Measurements from ENCODE around the gene MAP6D1.

The MAP6D1 gene

DNA sequence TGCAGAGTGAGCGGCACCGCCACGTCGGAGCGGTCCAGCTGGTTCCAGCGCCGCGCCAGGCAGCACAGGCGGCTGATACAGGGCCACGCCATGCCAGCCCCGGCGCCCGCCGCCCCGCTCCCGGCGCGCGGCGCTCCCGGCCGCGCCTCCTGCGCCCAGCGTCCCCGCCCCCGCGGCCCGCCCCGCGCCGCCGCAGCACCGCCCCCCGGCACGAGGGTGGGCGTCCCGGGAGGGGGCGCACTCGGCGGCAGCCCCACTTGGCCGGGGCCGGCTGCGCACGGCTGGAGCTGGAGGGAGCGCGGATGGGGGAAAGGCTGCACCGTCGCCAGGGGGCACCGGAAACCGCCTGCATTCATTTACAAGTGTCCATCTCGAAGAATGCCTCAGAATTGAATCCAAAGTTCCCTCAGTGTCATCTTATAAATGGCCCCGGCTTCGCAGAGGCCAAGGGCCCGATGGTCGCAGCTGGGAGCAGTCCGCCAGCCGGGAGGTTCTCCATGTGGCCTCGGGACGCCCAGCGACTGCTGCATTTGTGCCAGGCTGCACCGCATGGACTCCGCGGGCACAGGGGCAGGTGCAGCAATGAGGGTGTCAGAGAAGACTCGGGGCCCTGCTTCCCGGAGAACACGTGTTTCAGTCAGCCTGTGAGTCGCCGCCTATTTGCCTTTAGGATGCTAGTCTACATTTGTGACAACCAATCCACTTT is at the start of gene MAP6D1:
Gene MAP6D1, minus strand, starts transcription at position 122 of the 706 bp plus-strand sequence. Its CDS starts 30 bp downstream, at position 92.
- DNase-seq, result no peak

DNA sequence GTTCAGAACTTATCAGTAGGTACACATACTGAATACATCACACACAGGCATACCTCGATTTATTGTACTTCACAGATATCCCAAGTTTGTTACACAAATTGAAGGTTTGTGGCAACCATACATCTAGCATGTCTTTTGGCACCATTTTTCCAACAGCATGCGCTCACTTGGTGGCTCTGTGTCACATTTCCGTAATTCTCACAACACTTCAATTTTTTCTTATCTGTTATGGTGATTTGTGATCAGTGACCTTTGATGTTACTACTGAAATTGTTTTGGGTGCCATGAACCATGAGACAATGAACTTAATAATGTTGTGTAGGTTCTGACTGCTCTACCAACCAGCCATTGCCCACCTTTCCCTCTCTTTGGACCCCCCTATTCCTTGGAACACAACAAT is 48.5 kb upstream of the MAP6D1 start:
- no peak for DNase-seq

- DNase-seq, result no peak
Measured at GRCh38 chr3:183871541-183871940, 46.2 kb upstream of the MAP6D1 start.

DNA sequence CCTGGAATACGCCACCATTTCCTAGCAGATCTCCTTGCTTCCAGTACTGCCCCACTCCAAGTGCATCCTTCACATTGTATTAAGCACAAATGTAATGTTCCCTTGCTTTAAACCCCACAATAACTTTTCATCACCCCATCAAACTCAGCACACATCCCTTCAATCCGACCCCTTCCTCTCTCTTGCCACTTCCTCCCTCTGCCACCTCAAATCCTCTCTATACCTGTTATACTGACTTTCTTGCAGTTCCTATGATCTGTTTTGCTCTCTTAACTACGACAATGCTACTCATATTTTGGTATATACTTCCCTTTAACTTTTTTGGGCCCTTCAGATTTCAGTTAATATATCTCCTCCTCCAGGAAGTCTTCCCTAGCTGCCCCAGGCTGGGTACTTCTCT is 45.2 kb upstream of the MAP6D1 start:
- DNase-seq, result no peak

DNA sequence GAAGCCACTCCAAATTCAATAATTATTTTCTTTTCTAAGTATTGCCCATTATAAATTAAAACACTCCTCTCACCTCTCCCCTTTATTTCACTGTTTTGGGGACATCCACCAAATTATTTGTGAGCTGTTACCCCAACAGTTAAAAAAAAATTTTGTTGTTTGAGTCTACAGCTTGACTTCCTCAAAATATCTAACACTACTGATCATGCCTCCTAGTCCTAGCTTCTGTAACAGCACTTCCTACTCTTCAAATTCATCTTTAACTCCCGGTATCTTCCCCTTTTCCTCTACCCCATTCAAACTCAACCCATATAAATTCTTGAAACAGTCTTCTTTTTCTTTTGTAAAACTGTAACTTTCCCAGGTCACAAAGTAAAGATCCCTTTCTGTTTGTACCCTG is 43.4 kb upstream of the MAP6D1 start:
- DNase-seq, result peak; percentile 73

DNA sequence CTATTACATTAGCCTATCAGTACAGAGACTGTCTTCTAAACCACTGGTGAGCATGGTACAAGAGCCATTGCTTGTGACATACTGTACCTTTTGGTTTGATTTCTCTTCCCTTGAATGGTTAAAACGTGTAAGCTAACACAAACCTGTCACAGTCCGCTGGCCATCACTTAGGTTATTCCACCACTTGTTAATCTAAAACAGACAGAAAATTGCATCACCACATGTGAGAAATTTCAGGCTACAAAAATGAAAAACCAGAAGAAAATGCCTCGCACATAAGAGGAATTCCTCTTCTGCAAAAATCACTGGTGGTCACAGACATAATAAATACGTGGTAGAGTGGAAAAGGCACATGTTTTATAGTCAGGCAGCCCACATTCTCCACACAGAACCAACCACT is 37.2 kb upstream of the MAP6D1 start:
- DNase-seq, result no peak

DNA sequence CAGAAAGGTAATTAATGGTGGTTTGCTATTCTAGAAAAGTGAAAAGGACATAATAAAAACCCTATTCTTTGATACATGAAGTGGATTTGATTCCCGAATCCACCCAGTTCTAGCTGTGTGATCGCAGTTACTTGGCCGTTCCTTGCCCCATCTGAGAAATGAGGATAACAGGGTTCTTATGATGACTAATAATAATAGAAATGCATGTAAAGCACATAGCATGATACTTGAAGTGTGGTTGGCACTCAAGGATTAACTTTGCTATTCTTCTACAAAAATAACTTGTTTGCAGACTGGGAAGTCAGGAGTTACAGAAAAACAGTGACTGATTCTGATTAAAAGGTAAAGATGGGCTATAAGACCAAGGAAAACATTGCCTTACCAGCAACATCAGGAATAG is 32.5 kb upstream of the MAP6D1 start:
- no peak for DNase-seq

DNA sequence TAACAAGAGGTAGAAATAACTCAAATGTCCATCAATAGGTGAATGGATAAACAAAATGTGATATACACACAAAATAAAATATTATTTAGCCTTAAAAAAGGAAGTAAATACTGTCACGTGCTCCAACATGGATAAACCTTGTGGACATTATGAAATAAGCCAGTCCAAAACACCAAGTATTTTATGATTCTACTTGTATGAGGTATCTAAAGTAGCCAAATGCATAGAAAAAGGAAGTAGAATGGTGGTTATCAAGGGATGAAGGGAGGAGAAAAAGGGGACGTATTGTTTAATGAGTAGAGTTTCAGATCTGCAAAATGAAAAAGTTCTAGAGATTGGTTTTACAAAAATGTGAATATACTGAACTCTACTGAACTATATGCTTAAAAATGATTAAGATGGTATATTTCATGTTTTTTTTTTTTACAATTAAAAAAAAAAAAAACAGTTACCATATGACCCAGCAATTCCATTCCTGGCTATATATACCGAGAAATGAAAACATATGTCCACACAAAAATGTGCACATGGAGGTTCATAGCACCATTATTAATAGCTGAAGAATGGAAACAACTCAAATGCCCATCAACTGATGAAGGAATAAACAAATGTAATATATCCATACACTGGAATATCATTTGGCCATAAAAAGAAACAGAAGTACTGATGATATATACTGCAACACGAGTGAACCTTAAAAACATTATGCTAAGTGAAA is 29.1 kb upstream of the MAP6D1 start:
- DNase-seq, result no peak

DNA sequence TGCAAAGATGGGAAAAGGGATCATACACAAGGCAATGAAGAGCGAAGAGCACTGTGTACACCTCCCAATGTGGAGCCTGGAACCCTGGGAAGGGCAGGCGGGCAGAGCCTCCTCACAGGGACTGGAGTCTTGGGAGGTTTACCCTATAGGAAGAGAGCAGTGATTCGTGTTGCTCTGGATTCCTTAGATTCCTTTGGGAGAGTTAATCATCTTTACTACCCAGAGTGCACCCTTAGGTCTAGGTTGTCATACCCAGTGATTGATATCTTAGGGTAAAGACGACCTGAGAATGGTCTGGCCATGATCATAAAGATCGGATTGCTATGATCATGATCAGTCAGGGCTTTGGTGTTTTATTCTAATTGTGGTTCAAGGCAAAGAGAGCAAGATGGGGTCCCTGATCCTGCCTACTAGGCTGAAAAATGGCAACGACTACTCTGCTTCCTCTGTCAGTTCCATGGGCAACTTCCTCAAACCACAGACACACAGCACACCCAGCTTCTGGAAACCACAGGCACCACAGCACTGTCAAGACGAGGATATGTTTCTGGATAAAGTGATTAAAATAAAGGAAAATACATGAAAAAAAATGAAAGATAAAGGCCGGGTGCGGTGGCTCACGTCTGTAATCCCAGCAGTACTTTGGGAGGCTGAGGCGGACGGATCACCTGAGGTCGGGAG is 20.4 kb upstream of the MAP6D1 start:
- DNase-seq, result no peak

DNA sequence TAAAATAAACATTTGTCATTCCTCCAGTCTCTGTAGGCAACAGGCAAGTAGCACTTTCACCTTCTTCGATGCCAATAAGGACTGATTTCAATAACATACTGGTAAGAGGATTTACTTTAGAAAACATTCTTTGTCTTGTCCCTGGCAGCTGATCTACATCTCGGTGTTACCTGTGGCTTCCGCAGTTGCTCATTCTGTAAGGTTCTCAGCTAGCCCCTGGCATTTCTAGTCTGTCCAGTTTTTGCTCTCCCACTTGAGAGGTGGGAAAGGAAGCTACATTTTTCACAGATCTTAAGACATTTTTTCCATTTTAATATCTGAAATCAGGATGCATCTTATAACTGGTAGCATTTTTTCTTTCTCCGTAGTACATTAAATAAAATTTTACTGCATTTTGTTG is 19.7 kb upstream of the MAP6D1 start:
- DNase-seq, result no peak

DNA sequence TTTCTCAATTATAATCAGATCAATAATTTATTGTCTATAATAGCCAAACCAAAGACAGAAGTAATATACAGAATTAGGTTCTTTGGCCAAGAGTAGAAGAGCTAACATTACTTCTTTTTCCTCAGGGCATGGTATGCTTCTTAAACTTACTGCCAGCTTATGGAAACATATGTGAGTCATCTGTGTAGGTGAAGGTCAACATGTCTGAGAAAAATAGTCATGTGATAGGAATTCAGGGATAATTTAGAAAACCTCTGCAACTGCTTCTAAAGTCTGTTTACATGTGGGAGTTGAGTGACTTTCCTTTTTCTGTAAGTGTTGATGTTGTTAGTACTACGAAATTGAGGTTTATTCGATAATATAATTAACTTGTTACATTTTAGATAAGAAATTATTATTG is 19.2 kb upstream of the MAP6D1 start:
- DNase-seq, result no peak

DNA sequence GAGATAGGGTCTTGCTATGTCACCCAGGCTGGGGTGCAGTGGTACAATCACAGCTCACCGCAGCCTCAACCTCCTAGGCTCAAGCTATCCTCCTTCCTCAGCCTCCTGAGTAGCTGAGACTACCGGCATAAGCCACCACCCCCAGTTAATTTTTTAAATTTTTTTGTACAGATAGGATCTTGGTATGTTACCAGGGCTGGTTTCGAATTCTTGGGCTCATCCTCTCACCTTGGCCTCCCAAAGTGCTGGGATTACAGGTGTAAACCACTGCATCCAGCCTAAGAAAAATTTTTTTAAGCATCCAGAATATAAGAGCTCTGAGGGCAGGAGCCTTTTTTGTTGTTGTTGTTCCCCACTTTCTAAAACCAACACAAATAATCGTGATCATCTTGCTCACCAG is 14.4 kb upstream of the MAP6D1 start:
- no peak for DNase-seq

- no peak for DNase-seq
Measured at GRCh38 chr3:183837894-183838293, 12.5 kb upstream of the MAP6D1 start.

GRCh38 chr3:183837390-183837789 is 12.0 kb upstream of the MAP6D1 start:
- DNase-seq, result no peak

DNA sequence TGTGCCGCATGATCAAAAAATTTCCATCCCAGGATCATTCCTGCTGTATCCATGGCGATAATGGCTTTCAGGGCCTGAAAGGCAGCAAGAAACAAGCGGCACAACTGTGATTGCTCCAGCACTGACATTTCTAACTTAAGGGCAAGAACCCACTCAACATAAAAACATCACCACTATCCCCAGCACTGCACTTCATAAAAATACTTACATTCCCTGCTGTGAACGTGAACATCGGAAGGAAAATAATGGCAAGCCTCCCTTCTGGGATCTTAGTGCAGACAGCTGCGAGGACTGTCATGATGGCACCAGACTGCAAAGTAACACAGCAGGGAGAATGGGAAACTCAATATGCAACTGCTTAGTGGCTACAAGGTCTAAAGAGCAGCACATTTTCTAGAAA is 8.1 kb upstream of the MAP6D1 start:
- no peak for DNase-seq

DNA sequence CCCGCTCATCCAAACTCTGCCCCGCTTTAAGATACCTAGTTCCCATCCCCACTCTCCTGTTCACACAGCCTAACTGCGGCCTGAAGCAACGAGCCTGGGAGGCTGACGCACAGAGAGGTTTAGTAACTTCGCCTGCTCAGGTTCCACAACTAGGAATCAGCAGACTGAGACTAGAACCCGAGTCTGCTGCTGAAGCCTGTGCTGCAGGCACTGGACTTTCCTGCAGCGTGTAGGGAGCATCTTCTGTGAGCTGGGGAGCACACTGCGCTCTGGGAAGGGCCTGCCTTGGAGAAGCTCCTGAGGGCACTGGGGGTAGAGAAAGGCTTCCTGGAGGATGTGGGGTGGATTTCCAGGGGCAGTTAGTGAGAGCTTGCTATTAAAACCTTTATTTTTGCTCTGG is 4.8 kb upstream of the MAP6D1 start:
- DNase-seq, result no peak

GRCh38 chr3:183829466-183829865 is 4.1 kb upstream of the MAP6D1 start:
- DNase-seq, result no peak

GRCh38 chr3:183828538-183828870 is 3.1 kb upstream of the MAP6D1 start:
- no peak for DNase-seq

GRCh38 chr3:183827809-183828537 is 2.6 kb upstream of the MAP6D1 start:
- DNase-seq, result no peak

GRCh38 chr3:183826448-183827250 is 1.3 kb upstream of the MAP6D1 start:
- no peak for DNase-seq

DNA sequence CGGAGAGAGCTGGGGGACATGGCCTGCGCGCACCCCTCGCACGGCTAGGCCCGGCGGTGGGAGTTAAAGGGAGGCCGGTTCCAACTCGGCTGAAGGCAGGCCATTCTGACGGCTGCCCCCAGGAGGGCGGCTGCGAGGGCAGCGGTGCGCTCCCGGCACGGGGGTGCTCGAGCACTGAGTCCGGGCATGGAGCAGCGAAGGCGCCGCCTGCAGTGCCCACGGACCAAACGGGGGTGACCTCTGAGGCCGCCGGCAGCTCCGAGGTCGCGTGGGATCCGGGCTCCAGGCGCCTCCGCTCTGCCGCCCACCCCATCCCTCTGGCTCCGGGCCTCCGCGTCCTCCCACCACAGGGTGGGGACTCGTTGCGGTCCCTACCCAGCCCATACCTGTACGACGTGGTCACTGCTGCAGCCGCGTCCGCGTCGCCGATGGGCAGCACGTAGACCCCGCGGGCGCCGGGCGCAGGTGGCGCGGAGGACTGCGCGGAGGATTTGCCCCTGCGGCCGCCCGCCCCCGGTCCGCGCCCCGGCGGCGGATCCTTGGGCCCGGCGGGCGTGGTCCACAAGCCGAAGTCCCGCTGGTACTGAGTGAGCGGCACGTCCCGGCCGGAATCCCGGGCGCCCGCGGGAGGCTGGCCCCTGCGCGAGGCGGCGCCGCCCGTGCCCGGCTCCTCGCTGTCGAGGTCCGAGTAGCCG is 469 bp downstream of the MAP6D1 start:
- DNase-seq, result no peak

- DNase-seq, result no peak
Measured at GRCh38 chr3:183823963-183824362, 1.4 kb downstream of the MAP6D1 start.

All from GF-D8 (cell line).